ENCODE data around the gene C6.

DNA sequence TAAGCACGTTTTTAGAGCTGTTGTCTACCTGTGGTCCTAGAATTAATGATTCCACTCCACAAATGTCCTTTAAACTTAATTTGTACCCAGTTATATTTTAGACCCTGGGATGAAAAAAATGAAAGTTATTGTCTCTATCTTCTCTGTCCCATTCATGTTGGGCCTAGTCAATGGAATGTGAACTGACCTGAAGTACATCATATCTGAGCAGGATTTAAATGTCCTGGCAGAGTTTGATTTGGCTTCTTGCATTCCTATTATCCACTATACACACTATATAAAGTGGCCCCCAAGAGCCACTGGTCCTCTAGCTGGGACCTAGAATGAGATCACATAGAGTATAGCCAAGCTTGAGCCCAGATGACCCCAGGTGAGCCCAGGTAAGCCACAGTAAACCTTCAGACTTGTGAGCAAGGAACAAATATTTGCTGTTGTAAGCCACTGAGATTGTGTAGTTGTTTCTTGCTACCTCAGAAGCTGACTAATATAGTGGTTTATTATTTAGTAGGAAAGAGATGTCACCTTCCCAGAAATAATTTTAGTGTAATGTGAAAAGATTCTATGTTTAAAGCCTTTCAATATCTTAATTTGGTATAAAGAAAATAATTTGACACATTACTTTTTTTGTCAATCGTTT lies 37.1 kb upstream of the C6 start:
- TF ChIP-seq, protein P1, sequence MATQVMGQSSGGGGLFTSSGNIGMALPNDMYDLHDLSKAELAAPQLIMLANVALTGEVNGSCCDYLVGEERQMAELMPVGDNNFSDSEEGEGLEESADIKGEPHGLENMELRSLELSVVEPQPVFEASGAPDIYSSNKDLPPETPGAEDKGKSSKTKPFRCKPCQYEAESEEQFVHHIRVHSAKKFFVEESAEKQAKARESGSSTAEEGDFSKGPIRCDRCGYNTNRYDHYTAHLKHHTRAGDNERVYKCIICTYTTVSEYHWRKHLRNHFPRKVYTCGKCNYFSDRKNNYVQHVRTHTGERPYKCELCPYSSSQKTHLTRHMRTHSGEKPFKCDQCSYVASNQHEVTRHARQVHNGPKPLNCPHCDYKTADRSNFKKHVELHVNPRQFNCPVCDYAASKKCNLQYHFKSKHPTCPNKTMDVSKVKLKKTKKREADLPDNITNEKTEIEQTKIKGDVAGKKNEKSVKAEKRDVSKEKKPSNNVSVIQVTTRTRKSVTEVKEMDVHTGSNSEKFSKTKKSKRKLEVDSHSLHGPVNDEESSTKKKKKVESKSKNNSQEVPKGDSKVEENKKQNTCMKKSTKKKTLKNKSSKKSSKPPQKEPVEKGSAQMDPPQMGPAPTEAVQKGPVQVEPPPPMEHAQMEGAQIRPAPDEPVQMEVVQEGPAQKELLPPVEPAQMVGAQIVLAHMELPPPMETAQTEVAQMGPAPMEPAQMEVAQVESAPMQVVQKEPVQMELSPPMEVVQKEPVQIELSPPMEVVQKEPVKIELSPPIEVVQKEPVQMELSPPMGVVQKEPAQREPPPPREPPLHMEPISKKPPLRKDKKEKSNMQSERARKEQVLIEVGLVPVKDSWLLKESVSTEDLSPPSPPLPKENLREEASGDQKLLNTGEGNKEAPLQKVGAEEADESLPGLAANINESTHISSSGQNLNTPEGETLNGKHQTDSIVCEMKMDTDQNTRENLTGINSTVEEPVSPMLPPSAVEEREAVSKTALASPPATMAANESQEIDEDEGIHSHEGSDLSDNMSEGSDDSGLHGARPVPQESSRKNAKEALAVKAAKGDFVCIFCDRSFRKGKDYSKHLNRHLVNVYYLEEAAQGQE (tag by site-specific recombination; IDR thresholded peaks at IDR 0.05), result no peak
- TF ChIP-seq, protein P2, sequence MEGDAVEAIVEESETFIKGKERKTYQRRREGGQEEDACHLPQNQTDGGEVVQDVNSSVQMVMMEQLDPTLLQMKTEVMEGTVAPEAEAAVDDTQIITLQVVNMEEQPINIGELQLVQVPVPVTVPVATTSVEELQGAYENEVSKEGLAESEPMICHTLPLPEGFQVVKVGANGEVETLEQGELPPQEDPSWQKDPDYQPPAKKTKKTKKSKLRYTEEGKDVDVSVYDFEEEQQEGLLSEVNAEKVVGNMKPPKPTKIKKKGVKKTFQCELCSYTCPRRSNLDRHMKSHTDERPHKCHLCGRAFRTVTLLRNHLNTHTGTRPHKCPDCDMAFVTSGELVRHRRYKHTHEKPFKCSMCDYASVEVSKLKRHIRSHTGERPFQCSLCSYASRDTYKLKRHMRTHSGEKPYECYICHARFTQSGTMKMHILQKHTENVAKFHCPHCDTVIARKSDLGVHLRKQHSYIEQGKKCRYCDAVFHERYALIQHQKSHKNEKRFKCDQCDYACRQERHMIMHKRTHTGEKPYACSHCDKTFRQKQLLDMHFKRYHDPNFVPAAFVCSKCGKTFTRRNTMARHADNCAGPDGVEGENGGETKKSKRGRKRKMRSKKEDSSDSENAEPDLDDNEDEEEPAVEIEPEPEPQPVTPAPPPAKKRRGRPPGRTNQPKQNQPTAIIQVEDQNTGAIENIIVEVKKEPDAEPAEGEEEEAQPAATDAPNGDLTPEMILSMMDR (tag by site-specific recombination; IDR thresholded peaks at IDR 0.05), result no peak
- TF ChIP-seq MYNN (tag by site-specific recombination; IDR thresholded peaks at IDR 0.05; ENCODE audit: borderline replicate concordance), result no peak

Measured in HEK293 (cell line).